HEK293T (cell line): ENCODE data around the gene LRRC7.
"Not testable (repeated sequence)": the region's sequence is repeated elsewhere in the genome, so short reads cannot be mapped to it uniquely, and the experiment has no call there.

ENCODE experiments used
- CTCF ChIA-PET: fragments of 350-600 bp; formaldehyde crosslinking; extraction: SDS; loops from one replicate; lab custom pipeline; 2021; ENCODE audit warnings: antibody characterized with exemption, inconsistent platforms; lab: Yijun Ruan, JAX
- POLR2A ChIA-PET: fragments of 350-600 bp; formaldehyde crosslinking; extraction: SDS; loops from one replicate; lab custom pipeline; 2020; ENCODE audit warnings: antibody characterized with exemption, inconsistent platforms; lab: Yijun Ruan, JAX
- DNase-seq: peaks from one replicate; pipeline ENCODE4 v3.0.0; 2012; ENCODE audit warnings: mixed read lengths; ENCODE audit errors: extremely low spot score
- ARNT ChIP-seq: fragments of 450-650 bp; IDR thresholded peaks from 2 replicates; pipeline ENCODE4 v1.6.1; 2017; ENCODE audit warnings: mild to moderate bottlenecking
- BHLHE40 ChIP-seq: fragments of 450-650 bp; IDR thresholded peaks from 2 replicates; pipeline ENCODE4 v1.6.1; 2016; ENCODE audit warnings: mild to moderate bottlenecking, moderate library complexity, borderline replicate concordance
- CTBP1 ChIP-seq: fragments of 450-650 bp; IDR thresholded peaks from 2 replicates; pipeline ENCODE4 v1.6.1; 2016; ENCODE audit warnings: borderline replicate concordance
- ELF4 ChIP-seq: fragments of 450-650 bp; IDR thresholded peaks from 2 replicates; pipeline ENCODE4 v1.6.1; 2017; ENCODE audit warnings: antibody characterized with exemption
- FOXA1 ChIP-seq: fragments of 450-650 bp; IDR thresholded peaks from 2 replicates; pipeline ENCODE4 v1.6.1; 2016; ENCODE audit warnings: mild to moderate bottlenecking
- FOXK2 ChIP-seq: fragments of 450-650 bp; IDR thresholded peaks from 2 replicates; pipeline ENCODE4 v1.6.1; 2016; ENCODE audit warnings: mild to moderate bottlenecking
- FOXM1 ChIP-seq: fragments of 450-650 bp; IDR thresholded peaks from 2 replicates; pipeline ENCODE4 v1.6.1; 2017; ENCODE audit warnings: mild to moderate bottlenecking, borderline replicate concordance
- HDGF ChIP-seq: fragments of 450-650 bp; IDR thresholded peaks from 2 replicates; pipeline ENCODE4 v1.6.1; 2017; ENCODE audit warnings: antibody characterized with exemption, borderline replicate concordance
- L3MBTL2 ChIP-seq: fragments of 450-650 bp; conservative IDR thresholded peaks from 2 replicates; pipeline ENCODE4 v1.6.1; 2016; ENCODE audit warnings: mild to moderate bottlenecking
- LEF1 ChIP-seq: fragments of 450-650 bp; IDR thresholded peaks from 2 replicates; pipeline ENCODE4 v1.6.1; 2017; ENCODE audit warnings: mild to moderate bottlenecking, borderline replicate concordance
- NFRKB ChIP-seq: fragments of 450-650 bp; IDR thresholded peaks from 2 replicates; pipeline ENCODE4 v1.6.1; 2016; ENCODE audit warnings: mild to moderate bottlenecking, moderate library complexity
- PKNOX1 ChIP-seq: fragments of 450-650 bp; IDR thresholded peaks from 2 replicates; pipeline ENCODE4 v1.6.1; 2016
- SP1 ChIP-seq: fragments of 450-650 bp; IDR thresholded peaks from 2 replicates; pipeline ENCODE4 v1.6.1; 2017
- SUZ12 ChIP-seq: fragments of 450-650 bp; IDR thresholded peaks from 2 replicates; pipeline ENCODE4 v1.6.1; 2016; ENCODE audit warnings: mild to moderate bottlenecking
- TARDBP ChIP-seq: fragments of 450-650 bp; IDR thresholded peaks from 2 replicates; pipeline ENCODE4 v1.6.1; 2016
- ZNF384 ChIP-seq: fragments of 450-650 bp; IDR thresholded peaks from 2 replicates; pipeline ENCODE4 v1.6.1; 2016

The LRRC7 gene

GRCh38 chr1:70039485-70039884, 471.8 kb downstream of the LRRC7 start:
- no peak for DNase-seq
- ChIA-PET POLR2A (no interaction called here), CTCF (interaction anchor here (0.5 kb wide), 1 partner anchor 22 kb away, joined by 7 read pairs; no protein-coding TSS in a partner anchor)
- TF ChIP-seq LEF1 (no peak), SUZ12 (no peak), PKNOX1 (no peak), HDGF (no peak), NFRKB (no peak), TARDBP (no peak), ARNT (no peak), BHLHE40 (no peak), FOXM1 (no peak), SP1 (no peak), ELF4 (no peak), FOXK2 (no peak), FOXA1 (no peak), CTBP1 (no peak), L3MBTL2 (no peak), ZNF384 (no peak)

GRCh38 chr1:70041317-70042045, 473.8 kb downstream of the LRRC7 start:
- POLR2A ChIA-PET: no interaction called here

GRCh38 chr1:70042090-70042731, 474.5 kb downstream of the LRRC7 start:
- CTCF ChIA-PET: interaction anchor here (0.6 kb wide), 1 partner anchor 466 kb away, joined by 4 read pairs; no protein-coding TSS in a partner anchor
- POLR2A ChIA-PET: no interaction called here
- no peak for DNase-seq
- TF ChIP-seq NFRKB: no peak
- no peak for TF ChIP-seq FOXA1
- TF ChIP-seq FOXM1: no peak
- no peak for TF ChIP-seq BHLHE40
- no peak for TF ChIP-seq FOXK2
- TF ChIP-seq TARDBP: no peak
- TF ChIP-seq ARNT: no peak

More at GRCh38 chr1:70041317-70042045, 473.8 kb downstream of the LRRC7 start:
- no peak for DNase-seq
- CTCF ChIA-PET: interaction anchor here (0.6 kb wide), 1 partner anchor 467 kb away, joined by 4 read pairs; no protein-coding TSS in a partner anchor
- no peak for TF ChIP-seq LEF1
- TF ChIP-seq ARNT: no peak
- TF ChIP-seq ELF4: no peak
- TF ChIP-seq HDGF: no peak
- no peak for TF ChIP-seq NFRKB
- no peak for TF ChIP-seq FOXA1
- TF ChIP-seq SP1: no peak
- no peak for TF ChIP-seq TARDBP
- TF ChIP-seq BHLHE40: no peak
- no peak for TF ChIP-seq PKNOX1
- TF ChIP-seq CTBP1: no peak
- TF ChIP-seq SUZ12: no peak
- TF ChIP-seq FOXK2: no peak
- no peak for TF ChIP-seq ZNF384
- TF ChIP-seq L3MBTL2: no peak
- TF ChIP-seq FOXM1: no peak

- no peak for DNase-seq
- 0 out of 2 replicates have a peak, but pooled peaks have one; percentile 14 for TF ChIP-seq L3MBTL2
- TF ChIP-seq FOXM1: no peak
- TF ChIP-seq CTBP1: no peak
- TF ChIP-seq PKNOX1: no peak
- TF ChIP-seq TARDBP: no peak
- TF ChIP-seq SP1: no peak
- TF ChIP-seq ZNF384: no peak
- POLR2A ChIA-PET: no interaction called here
- CTCF ChIA-PET: no interaction called here
These were observed 476.1 kb downstream of the LRRC7 start for GRCh38 chr1:70043804-70044203.

GRCh38 chr1:70044832-70045231, 477.1 kb downstream of the LRRC7 start:
- no peak for TF ChIP-seq ZNF384
- no peak for TF ChIP-seq FOXA1
- TF ChIP-seq NFRKB: no peak
- ChIA-PET POLR2A (no interaction called here), CTCF (no interaction called here)
- DNase-seq: no peak

GRCh38 chr1:70045581-70045980, 477.9 kb downstream of the LRRC7 start:
- DNase-seq, CTCF ChIA-PET, POLR2A ChIA-PET: not testable (repeated sequence)
